Hepatocyte (in vitro differentiated cells): ENCODE results near the gene PDHX. TPM values are rescaled to one million over a fixed set of nuclear protein-coding genes. Genes with fewer than 3 reads are reported as not detected.

Source experiments
- DNase-seq: peaks from one replicate; pipeline ENCODE4 v3.0.0-alpha.2; 2016; ENCODE audit warnings: low spot score
- H2AFZ ChIP-seq: fragments of 200-600 bp; sonication (generic); 2 replicates; pipeline ENCODE4 v1.6.0; 2016; ENCODE audit warnings: antibody characterized with exemption, mild to moderate bottlenecking
- H3K27ac ChIP-seq: fragments of 200-600 bp; sonication (generic); 2 replicates; pipeline ENCODE4 v1.5.1; 2016; ENCODE audit warnings: mild to moderate bottlenecking
- H3K27me3 ChIP-seq: fragments of 200-600 bp; sonication (generic); 2 replicates; pipeline ENCODE4 v1.6.1; 2016
- H3K36me3 ChIP-seq: fragments of 200-600 bp; sonication (generic); replicated peaks from 2 replicates; pipeline ENCODE4 v1.5.1; 2016; ENCODE audit warnings: low read depth; ENCODE audit not compliant: insufficient read depth
- H3K4me1 ChIP-seq: fragments of 200-600 bp; sonication (generic); 2 replicates; pipeline ENCODE4 v1.5.1; 2016; ENCODE audit warnings: mild to moderate bottlenecking, moderate library complexity; ENCODE audit not compliant: insufficient read depth
- H3K4me2 ChIP-seq: fragments of 200-600 bp; sonication (generic); 2 replicates; pipeline ENCODE4 v1.6.0; 2016
- H3K4me3 ChIP-seq: fragments of 200-600 bp; sonication (generic); 2 replicates; pipeline ENCODE4 v1.5.1; 2016; ENCODE audit warnings: mild to moderate bottlenecking
- H3K79me2 ChIP-seq: fragments of 200-600 bp; sonication (generic); 2 replicates; pipeline ENCODE4 v1.6.0; 2017; ENCODE audit warnings: mild to moderate bottlenecking
- H3K9me2 ChIP-seq: fragments of 200-600 bp; sonication (generic); replicated peaks from 2 replicates; pipeline ENCODE4 v1.6.0; 2017; ENCODE audit warnings: mild to moderate bottlenecking; ENCODE audit not compliant: insufficient read depth
- H3K9me3 ChIP-seq: fragments of 200-600 bp; sonication (generic); 2 replicates; pipeline ENCODE4 v1.5.1; 2016; ENCODE audit warnings: low read depth, mild to moderate bottlenecking
- H4K20me1 ChIP-seq: fragments of 200-600 bp; sonication (generic); 2 replicates; pipeline ENCODE4 v1.6.0; 2016; ENCODE audit warnings: mild to moderate bottlenecking; ENCODE audit not compliant: insufficient read depth, poor library complexity, severe bottlenecking
- EZH2 ChIP-seq: fragments of 200-600 bp; sonication (generic); IDR thresholded peaks from 2 replicates; pipeline ENCODE4 v1.6.1; 2016; ENCODE audit warnings: antibody characterized with exemption, mild to moderate bottlenecking, borderline replicate concordance
- EZH2phosphoT487 ChIP-seq: fragments of 200-600 bp; sonication (generic); IDR thresholded peaks from one replicate; pipeline ENCODE4 v1.6.1; 2018; ENCODE audit warnings: antibody characterized with exemption, mild to moderate bottlenecking, low read depth, moderate library complexity; ENCODE audit not compliant: unreplicated experiment, severe bottlenecking
- WGBS: methylation state at CpG from one replicate; pipeline ENCODE4 v1.1.6; 2016; ENCODE audit warnings: low lambda C conversion rate; ENCODE audit errors: missing lambda C conversion rate; 5-methylcytosine and 5-hydroxymethylcytosine counted together
- polyA plus RNA-seq: library from polyadenylated mRNA; unstranded; fragments of >200 nt; fragmentation: Nextera tagmentation; extraction: Ambion mirVana; gene quantifications from 2 replicates; pipeline ENCODE4 v1.2.1, GENCODE V29; 2016
- total RNA-seq: library from RNA; depleted of rRNA; stranded (reverse); fragments of >200 nt; gene quantifications from 2 replicates; pipeline ENCODE4 v1.2.3, GENCODE V29; 2014
- TF ChIP-seq, protein P1 (sequence below): fragments of 200-600 bp; sonication (generic); IDR thresholded peaks from 2 replicates; pipeline ENCODE4 v1.5.1; 2016; ENCODE audit warnings: antibody characterized with exemption, mild to moderate bottlenecking; ENCODE audit not compliant: poor library complexity

PDHX gene
- total and polyA plus RNA-seq, 2 experiments from 2014 or later = 44.8 to 46.8 TPM

DNA sequence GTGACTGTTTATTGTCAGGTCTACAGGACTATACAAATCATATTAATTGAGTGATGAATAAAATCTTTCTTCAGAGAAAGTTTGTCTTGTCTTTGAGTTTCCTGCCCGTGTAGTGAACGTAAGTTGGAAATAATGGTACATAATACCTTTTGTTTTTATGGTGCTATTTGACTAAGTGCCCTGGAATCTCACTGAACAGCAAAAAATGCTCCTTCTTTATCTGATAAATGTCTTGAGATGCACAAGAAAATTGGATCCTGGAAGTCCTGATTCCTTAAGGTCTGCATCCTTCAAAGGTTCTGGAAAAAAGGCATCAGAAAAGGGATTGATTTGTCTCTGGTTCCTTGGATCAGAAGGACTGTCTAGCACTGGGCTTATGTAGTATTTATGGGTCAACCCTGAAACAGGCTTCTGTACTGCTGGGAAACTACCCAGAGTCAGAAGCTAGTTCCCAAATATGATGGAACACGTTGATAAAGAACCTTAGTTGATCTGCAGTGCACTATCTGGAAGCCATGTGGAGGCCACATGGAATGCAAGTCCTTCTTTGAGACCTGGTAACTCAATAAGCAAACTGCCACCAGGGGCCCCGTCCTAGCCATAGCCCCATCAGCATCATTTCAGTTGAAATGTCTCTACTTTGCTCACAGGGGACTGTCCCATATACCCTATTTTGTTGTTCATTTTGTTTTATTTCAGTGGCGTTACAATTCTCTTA is 122.0 kb downstream of the PDHX start:
- no peak for DNase-seq
- Histone ChIP-seq H3K4me1 (no peaks in the 10 kb centered on the region), H3K79me2 (no peaks in the 10 kb centered on the region), H3K27ac (no peak overlapping the region), H4K20me1 (no peaks in the 10 kb centered on the region), H3K27me3 (no peaks in the 10 kb centered on the region), H2AFZ (no peak overlapping the region), H3K9me3 (no peaks in the 10 kb centered on the region), H3K4me3 (no peak overlapping the region), H3K4me2 (no peak overlapping the region), H3K36me3 (no peaks in the 10 kb centered on the region), H3K9me2 (no peaks in the 10 kb centered on the region)
- TF ChIP-seq, protein P1, sequence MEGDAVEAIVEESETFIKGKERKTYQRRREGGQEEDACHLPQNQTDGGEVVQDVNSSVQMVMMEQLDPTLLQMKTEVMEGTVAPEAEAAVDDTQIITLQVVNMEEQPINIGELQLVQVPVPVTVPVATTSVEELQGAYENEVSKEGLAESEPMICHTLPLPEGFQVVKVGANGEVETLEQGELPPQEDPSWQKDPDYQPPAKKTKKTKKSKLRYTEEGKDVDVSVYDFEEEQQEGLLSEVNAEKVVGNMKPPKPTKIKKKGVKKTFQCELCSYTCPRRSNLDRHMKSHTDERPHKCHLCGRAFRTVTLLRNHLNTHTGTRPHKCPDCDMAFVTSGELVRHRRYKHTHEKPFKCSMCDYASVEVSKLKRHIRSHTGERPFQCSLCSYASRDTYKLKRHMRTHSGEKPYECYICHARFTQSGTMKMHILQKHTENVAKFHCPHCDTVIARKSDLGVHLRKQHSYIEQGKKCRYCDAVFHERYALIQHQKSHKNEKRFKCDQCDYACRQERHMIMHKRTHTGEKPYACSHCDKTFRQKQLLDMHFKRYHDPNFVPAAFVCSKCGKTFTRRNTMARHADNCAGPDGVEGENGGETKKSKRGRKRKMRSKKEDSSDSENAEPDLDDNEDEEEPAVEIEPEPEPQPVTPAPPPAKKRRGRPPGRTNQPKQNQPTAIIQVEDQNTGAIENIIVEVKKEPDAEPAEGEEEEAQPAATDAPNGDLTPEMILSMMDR = no peak
- TF ChIP-seq EZH2 (no peak), EZH2phosphoT487 (no peak)
- 85% methylated on average over 5 of the region's 5 CpGs for WGBS

DNA sequence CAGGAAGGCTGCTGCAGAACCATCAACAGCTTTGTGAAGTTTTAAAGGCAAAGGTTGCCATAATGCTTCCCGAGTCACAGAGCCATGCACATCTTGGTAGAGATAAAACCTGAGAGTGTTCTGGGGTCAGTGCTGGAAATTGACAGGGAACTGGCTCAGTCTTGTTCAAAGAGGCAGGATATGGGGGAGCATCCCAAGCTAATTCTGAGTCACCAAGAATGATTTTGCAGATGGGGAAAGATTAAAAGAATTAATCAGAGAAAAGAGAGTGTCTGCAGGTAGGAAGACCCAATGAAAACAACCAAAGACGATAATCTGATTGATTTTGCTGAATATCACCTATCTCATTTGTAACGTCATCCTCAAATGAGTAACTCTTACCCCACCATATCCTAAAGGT is 122.7 kb downstream of the PDHX start:
- Histone ChIP-seq H3K27ac (no peak overlapping the region), H3K36me3 (no peaks in the 10 kb centered on the region), H3K79me2 (no peaks in the 10 kb centered on the region), H3K4me3 (no peak overlapping the region), H2AFZ (no peak overlapping the region), H3K9me2 (no peaks in the 10 kb centered on the region), H3K27me3 (no peaks in the 10 kb centered on the region), H3K9me3 (no peaks in the 10 kb centered on the region), H3K4me2 (no peak overlapping the region), H3K4me1 (no peaks in the 10 kb centered on the region), H4K20me1 (no peaks in the 10 kb centered on the region)
- TF ChIP-seq, protein P1 = no peak
- no peak for TF ChIP-seq EZH2phosphoT487
- no peak for TF ChIP-seq EZH2
- DNase-seq = no peak
- WGBS = 77% methylated on average over 3 of the region's 3 CpGs

DNA sequence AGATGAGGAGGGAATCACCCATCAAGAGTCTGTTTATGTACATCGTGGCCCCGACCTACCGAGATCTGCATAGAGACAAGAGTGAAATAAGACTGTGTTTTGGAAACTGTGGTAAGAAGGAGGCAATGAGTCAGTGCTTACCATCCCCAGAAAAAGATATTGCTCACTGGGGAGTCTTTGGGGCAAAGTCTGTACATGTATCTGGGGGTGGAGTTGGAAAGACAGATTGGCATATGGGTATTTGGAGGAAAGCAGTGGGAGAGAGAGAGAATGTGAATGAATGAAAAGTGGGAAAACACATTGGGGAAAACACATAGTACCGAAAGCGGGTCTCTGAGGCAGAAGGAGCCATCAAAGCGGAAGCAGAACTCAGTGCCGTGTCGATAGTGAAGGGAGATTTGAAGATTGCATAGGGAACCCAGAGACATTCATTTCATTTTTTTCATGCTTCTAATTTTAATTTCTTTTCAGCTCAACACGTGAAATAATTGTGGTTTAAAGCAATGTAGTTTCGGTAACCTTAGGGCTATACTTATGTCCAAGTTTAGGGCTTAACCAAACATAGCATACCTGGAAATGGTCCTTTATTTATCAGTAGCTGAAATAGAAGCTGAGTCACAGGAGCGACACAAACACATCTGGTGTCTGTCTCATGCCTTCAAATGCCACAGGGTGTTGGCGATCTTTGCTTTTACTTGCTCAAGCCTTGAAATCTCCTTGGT is 124.0 kb downstream of the PDHX start:
- Histone ChIP-seq H4K20me1 (no peaks in the 10 kb centered on the region), H3K4me3 (no peak overlapping the region), H3K79me2 (no peaks in the 10 kb centered on the region), H3K27ac (no peak overlapping the region), H3K9me3 (no peaks in the 10 kb centered on the region), H2AFZ (no peak overlapping the region), H3K27me3 (no peaks in the 10 kb centered on the region), H3K9me2 (no peaks in the 10 kb centered on the region), H3K4me2 (no peak overlapping the region), H3K36me3 (no peaks in the 10 kb centered on the region), H3K4me1 (no peaks in the 10 kb centered on the region)
- 91% methylated on average over 12 of the region's 12 CpGs for WGBS
- no peak for DNase-seq
- no peak for TF ChIP-seq EZH2
- TF ChIP-seq EZH2phosphoT487 = no peak
- TF ChIP-seq, protein P1 = no peak
